HepG2 (cell line): ENCODE measurements around the gene APEX1. TPM values are rescaled to one million over a fixed set of nuclear protein-coding genes. Genes with fewer than 3 reads are reported as not detected.

Experiments used
- CEBPB ChIP-seq: IDR thresholded peaks from 2 replicates; pipeline ENCODE4 v1.6.1; 2011; ENCODE audit warnings: low read depth, low read length, improper control_type of control experiment, borderline replicate concordance
- FOXA1 ChIP-seq, 2 experiments: fragments of 450-650 bp in 1 of 2; sonication (generic) in 1 of 2; formaldehyde crosslinking in 1 of 2; IDR thresholded peaks; 2 replicates each; pipeline versions ENCODE4 v1.4.0 to v1.6.1; 2016 to 2020; ENCODE audit warnings: missing genetic modification reagents in 1 of 2
- HOXA5 ChIP-seq: sonication (generic); formaldehyde crosslinking; IDR thresholded peaks from 2 replicates; pipeline ENCODE4 v1.4.0; 2020; ENCODE audit warnings: missing genetic modification reagents
- IRF2 ChIP-seq: IDR thresholded peaks from 2 replicates; pipeline ENCODE4 v1.6.1; 2018; ENCODE audit warnings: missing genetic modification reagents, missing compliant biosample characterization
- MAFF ChIP-seq: IDR thresholded peaks from 2 replicates; pipeline ENCODE4 v1.6.1; 2011; ENCODE audit warnings: low read depth, low read length, improper control_type of control experiment
- PITX1 ChIP-seq: sonication (generic); formaldehyde crosslinking; IDR thresholded peaks from 2 replicates; pipeline ENCODE4 v1.5.1; 2020; ENCODE audit warnings: mild to moderate bottlenecking, missing genetic modification reagents
- SMAD1 ChIP-seq: sonication (generic); formaldehyde crosslinking; IDR thresholded peaks from 2 replicates; pipeline ENCODE4 v1.4.0; 2020; ENCODE audit warnings: missing genetic modification reagents, low read depth, mild to moderate bottlenecking, borderline replicate concordance
- SOX13 ChIP-seq, 3 experiments: fragments of 450-650 bp in 1 of 3; sonication (generic) in 1 of 3; formaldehyde crosslinking in 1 of 3; IDR thresholded peaks in 2 of 3; conservative IDR thresholded peaks in 1 of 3; 2 replicates each; pipeline versions ENCODE4 v1.5.0 to v1.6.1; 2016 to 2020; ENCODE audit warnings: antibody characterized with exemption in 1 of 3, mild to moderate bottlenecking in 1 of 3, missing compliant biosample characterization in 1 of 3, missing genetic modification reagents in 1 of 3, moderate library complexity in 1 of 3
- ZNF225 ChIP-seq: sonication (generic); formaldehyde crosslinking; IDR thresholded peaks from 2 replicates; pipeline ENCODE4 v1.4.0; 2020; ENCODE audit warnings: mild to moderate bottlenecking, missing genetic modification reagents
- ZNF230 ChIP-seq: sonication (generic); formaldehyde crosslinking; IDR thresholded peaks from 2 replicates; pipeline ENCODE4 v1.4.0; 2020; ENCODE audit warnings: mild to moderate bottlenecking, missing genetic modification reagents
- ZNF256 ChIP-seq: sonication (generic); formaldehyde crosslinking; conservative IDR thresholded peaks from 2 replicates; pipeline ENCODE4 v1.4.0; 2020; ENCODE audit warnings: missing genetic modification reagents
- ZNF329 ChIP-seq: sonication (generic); formaldehyde crosslinking; IDR thresholded peaks from 2 replicates; pipeline ENCODE4 v1.9.0; 2021; ENCODE audit warnings: low read depth, mild to moderate bottlenecking, missing genetic modification reagents
- ZNF335 ChIP-seq: sonication (generic); formaldehyde crosslinking; IDR thresholded peaks from 2 replicates; pipeline ENCODE4 v1.4.0; 2020; ENCODE audit warnings: missing genetic modification reagents
- ZNF350 ChIP-seq: sonication (generic); formaldehyde crosslinking; IDR thresholded peaks from 2 replicates; pipeline ENCODE4 v1.4.0; 2020; ENCODE audit warnings: mild to moderate bottlenecking, low read depth, missing genetic modification reagents, borderline replicate concordance
- polyA plus RNA-seq, 8 experiments: library from polyadenylated mRNA; depleted of rRNA in 3 of 8; stranded (reverse) in 7 of 8; unstranded in 1 of 8; fragments of >200 nt; fragmentation: Illumina TruSeq in 4 of 8; extraction: Trizol in 4 of 8; gene quantifications; 2 replicates each; pipeline versions ENCODE4 v1.2.1 to v1.2.3, GENCODE V29; 2011 to 2016; ENCODE audit warnings: low read depth in 4 of 8, missing spikeins in 1 of 8, mixed read lengths in 1 of 8; ENCODE audit not compliant: insufficient read depth in 1 of 8
- total RNA-seq, 5 experiments: library from RNA; depleted of rRNA; stranded (reverse); fragments of >200 nt; fragmentation: Illumina TruSeq; extraction: Trizol; gene quantifications; 2 replicates each; pipeline ENCODE4 v1.2.3, GENCODE V29; 2016; ENCODE audit warnings: low read depth in 1 of 5
- TF ChIP-seq, protein P1 (sequence below): sonication (generic); formaldehyde crosslinking; IDR thresholded peaks from 2 replicates; pipeline ENCODE4 v1.5.0; 2020; ENCODE audit warnings: missing genetic modification reagents
- TF ChIP-seq, protein P2 (sequence below): sonication (generic); formaldehyde crosslinking; IDR thresholded peaks from 2 replicates; pipeline ENCODE4 v1.4.0; 2020; ENCODE audit warnings: missing genetic modification reagents, borderline replicate concordance
- TF ChIP-seq, protein P3 (sequence below): sonication (generic); formaldehyde crosslinking; IDR thresholded peaks from 2 replicates; pipeline ENCODE4 v1.4.0; 2020; ENCODE audit warnings: low read depth, missing genetic modification reagents
- TF ChIP-seq, protein P4 (sequence below): sonication (generic); formaldehyde crosslinking; IDR thresholded peaks from 2 replicates; pipeline ENCODE4 v1.4.0; 2020; ENCODE audit warnings: missing genetic modification reagents
- TF ChIP-seq, protein P5 (sequence below): sonication (generic); formaldehyde crosslinking; IDR thresholded peaks from 2 replicates; pipeline ENCODE4 v1.5.0; 2020; ENCODE audit warnings: missing genetic modification reagents, mild to moderate bottlenecking, borderline replicate concordance
- TF ChIP-seq, protein P6 (sequence below): IDR thresholded peaks from 2 replicates; pipeline ENCODE4 v1.6.1; 2016; ENCODE audit warnings: missing genetic modification reagents, missing compliant biosample characterization

The APEX1 gene
- total and polyA plus RNA-seq, 2 of the 13 experiments (the other 11 are each of a cell fraction or from before 2014, with no cell fraction given) = 171 to 405 TPM

DNA sequence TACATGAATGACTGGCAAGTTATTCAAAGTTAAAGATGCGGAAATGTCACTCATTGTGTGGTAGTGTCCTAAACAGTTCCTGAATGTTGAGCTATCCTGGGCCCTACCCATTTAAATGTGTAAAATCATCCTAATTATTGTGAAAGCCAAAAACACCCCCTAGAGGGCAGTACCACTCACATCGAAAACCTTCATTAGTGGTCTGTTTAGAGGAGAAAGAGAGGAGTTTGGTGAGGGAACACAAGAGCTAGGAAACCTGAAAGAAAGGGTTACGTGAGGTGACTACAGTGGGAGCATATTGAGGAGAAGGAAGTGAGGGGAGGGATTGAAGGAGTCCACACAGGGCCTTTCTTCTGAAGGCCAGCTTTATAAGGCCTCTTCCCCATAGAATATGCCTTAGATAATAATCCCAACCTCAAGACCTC, 39.2 kb upstream of the APEX1 start (continued):
- TF ChIP-seq, protein P1, sequence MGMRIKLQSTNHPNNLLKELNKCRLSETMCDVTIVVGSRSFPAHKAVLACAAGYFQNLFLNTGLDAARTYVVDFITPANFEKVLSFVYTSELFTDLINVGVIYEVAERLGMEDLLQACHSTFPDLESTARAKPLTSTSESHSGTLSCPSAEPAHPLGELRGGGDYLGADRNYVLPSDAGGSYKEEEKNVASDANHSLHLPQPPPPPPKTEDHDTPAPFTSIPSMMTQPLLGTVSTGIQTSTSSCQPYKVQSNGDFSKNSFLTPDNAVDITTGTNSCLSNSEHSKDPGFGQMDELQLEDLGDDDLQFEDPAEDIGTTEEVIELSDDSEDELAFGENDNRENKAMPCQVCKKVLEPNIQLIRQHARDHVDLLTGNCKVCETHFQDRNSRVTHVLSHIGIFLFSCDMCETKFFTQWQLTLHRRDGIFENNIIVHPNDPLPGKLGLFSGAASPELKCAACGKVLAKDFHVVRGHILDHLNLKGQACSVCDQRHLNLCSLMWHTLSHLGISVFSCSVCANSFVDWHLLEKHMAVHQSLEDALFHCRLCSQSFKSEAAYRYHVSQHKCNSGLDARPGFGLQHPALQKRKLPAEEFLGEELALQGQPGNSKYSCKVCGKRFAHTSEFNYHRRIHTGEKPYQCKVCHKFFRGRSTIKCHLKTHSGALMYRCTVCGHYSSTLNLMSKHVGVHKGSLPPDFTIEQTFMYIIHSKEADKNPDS (CRISPR knock-in tag) = no peak
- TF ChIP-seq SOX13 (IDR thresholded peaks at IDR 0.05) (no peak), SOX13 (CRISPR knock-in tag; conservative IDR thresholded peaks at IDR 0.05 in 1 of 2, IDR thresholded peaks at IDR 0.05 in 1 of 2) (no peak), IRF2 (0 out of 2 replicates have a peak, but pooled peaks have one; percentile 52), ZNF350 (CRISPR knock-in tag) (no peak), FOXA1 (IDR thresholded peaks at IDR 0.05) (no peak), FOXA1 (CRISPR knock-in tag; IDR thresholded peaks at IDR 0.05) (no peak), HOXA5 (CRISPR knock-in tag) (no peak), ZNF230 (CRISPR knock-in tag) (peak; percentile 63; the same call in 1 of the 2 replicates), MAFF (no peak), ZNF329 (no peak), PITX1 (CRISPR knock-in tag) (no peak), ZNF256 (CRISPR knock-in tag) (no peak), SMAD1 (CRISPR knock-in tag) (no peak), ZNF225 (CRISPR knock-in tag) (no peak), CEBPB (0 out of 2 replicates have a peak, but pooled peaks have one; percentile 27), ZNF335 (CRISPR knock-in tag) (peak; percentile 95)
- TF ChIP-seq, protein P2, sequence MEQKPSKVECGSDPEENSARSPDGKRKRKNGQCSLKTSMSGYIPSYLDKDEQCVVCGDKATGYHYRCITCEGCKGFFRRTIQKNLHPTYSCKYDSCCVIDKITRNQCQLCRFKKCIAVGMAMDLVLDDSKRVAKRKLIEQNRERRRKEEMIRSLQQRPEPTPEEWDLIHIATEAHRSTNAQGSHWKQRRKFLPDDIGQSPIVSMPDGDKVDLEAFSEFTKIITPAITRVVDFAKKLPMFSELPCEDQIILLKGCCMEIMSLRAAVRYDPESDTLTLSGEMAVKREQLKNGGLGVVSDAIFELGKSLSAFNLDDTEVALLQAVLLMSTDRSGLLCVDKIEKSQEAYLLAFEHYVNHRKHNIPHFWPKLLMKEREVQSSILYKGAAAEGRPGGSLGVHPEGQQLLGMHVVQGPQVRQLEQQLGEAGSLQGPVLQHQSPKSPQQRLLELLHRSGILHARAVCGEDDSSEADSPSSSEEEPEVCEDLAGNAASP (CRISPR knock-in tag) = peak; percentile 65; the same call in 1 of the 2 replicates
- TF ChIP-seq, protein P3, sequence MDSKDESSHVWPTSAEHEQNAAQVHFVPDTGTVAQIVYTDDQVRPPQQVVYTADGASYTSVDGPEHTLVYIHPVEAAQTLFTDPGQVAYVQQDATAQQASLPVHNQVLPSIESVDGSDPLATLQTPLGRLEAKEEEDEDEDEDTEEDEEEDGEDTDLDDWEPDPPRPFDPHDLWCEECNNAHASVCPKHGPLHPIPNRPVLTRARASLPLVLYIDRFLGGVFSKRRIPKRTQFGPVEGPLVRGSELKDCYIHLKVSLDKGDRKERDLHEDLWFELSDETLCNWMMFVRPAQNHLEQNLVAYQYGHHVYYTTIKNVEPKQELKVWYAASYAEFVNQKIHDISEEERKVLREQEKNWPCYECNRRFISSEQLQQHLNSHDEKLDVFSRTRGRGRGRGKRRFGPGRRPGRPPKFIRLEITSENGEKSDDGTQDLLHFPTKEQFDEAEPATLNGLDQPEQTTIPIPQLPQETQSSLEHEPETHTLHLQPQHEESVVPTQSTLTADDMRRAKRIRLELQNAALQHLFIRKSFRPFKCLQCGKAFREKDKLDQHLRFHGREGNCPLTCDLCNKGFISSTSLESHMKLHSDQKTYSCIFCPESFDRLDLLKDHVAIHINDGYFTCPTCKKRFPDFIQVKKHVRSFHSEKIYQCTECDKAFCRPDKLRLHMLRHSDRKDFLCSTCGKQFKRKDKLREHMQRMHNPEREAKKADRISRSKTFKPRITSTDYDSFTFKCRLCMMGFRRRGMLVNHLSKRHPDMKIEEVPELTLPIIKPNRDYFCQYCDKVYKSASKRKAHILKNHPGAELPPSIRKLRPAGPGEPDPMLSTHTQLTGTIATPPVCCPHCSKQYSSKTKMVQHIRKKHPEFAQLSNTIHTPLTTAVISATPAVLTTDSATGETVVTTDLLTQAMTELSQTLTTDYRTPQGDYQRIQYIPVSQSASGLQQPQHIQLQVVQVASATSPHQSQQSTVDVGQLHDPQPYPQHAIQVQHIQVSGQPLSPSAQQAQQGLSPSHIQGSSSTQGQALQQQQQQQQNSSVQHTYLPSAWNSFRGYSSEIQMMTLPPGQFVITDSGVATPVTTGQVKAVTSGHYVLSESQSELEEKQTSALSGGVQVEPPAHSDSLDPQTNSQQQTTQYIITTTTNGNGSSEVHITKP (CRISPR knock-in tag) = 0 out of 2 replicates have a peak, but pooled peaks have one; percentile 18
- TF ChIP-seq, protein P4, sequence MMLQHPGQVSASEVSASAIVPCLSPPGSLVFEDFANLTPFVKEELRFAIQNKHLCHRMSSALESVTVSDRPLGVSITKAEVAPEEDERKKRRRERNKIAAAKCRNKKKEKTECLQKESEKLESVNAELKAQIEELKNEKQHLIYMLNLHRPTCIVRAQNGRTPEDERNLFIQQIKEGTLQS (CRISPR knock-in tag) = no peak
- TF ChIP-seq, protein P5, sequence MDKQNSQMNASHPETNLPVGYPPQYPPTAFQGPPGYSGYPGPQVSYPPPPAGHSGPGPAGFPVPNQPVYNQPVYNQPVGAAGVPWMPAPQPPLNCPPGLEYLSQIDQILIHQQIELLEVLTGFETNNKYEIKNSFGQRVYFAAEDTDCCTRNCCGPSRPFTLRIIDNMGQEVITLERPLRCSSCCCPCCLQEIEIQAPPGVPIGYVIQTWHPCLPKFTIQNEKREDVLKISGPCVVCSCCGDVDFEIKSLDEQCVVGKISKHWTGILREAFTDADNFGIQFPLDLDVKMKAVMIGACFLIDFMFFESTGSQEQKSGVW = no peak
- TF ChIP-seq, protein P6, sequence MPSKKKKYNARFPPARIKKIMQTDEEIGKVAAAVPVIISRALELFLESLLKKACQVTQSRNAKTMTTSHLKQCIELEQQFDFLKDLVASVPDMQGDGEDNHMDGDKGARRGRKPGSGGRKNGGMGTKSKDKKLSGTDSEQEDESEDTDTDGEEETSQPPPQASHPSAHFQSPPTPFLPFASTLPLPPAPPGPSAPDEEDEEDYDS (CRISPR knock-in tag) = 0 out of 2 replicates have a peak, but pooled peaks have one; percentile 39
